Measurements from ENCODE around the gene DDX17. TPM values are rescaled to one million over a fixed set of nuclear protein-coding genes. Genes with fewer than 3 reads are reported as not detected.

The DDX17 gene
- total and polyA plus RNA-seq, 8 donors, result 59.5 to 4,611 (median 538) TPM

DNA sequence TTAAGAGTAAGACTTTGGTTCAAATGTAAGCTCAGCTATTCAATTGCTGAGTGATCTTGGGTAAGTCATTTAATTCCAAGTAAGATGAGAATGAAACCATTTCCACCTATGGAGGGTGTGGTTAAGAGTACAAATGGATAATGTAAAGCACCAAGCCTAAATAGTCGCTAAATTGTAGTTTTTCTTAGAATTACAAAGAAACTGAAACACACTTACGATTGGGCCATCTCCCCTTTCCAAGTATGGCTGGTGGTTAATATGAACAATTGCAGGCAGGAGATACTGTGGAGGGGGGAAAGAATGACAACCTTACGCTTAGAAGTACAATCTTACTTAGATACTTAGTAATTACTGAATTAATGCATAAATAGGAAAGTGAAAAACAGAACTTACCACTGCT, 8.2 kb downstream of the DDX17 start:
- no peak for DNase-seq
- WGBS, 5 donors, result 76 to 86% (median 80%) methylated on average over 3 of the region's 3 CpGs
- H3K36me3 ChIP-seq, result peaks cover 75 to 100% (median 93%) of the 10 kb centered on the region in 4 donors

DNA sequence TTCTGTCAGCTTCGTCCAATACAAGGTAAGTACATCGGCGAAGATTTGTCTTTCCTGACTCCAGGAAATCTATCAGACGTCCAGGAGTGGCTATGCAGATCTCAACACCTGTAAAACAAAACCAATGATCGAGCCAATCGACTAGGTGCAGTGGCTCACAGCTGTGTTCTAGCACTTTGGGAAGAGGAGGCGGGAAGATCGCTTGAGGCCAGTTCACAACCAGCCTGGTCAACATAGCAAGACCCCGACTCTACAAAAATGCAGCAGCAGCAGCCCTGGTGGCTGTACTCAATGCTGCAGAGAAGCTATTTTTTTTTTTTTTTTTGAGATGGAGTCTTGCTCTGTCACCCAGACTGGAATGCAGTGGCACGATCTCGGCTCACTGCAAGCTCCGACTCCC, 11.2 kb downstream of the DDX17 start:
- intact Hi-C loops (cut with DNase I; ENCODE audit: low total_unique reads), result no loop called here
- H3K9me3 ChIP-seq, result no peaks in the 10 kb centered on the region
- peaks cover 93 to 100% (median 100%) of the 10 kb centered on the region in 4 donors for H3K36me3 ChIP-seq
- peaks cover 14 to 86% (median 38%) of the 10 kb centered on the region in 4 donors for H3K4me1 ChIP-seq
- TF ChIP-seq POLR2A (IDR thresholded peaks at IDR 0.05) (no peak), POLR2AphosphoS5 (IDR thresholded peaks at IDR 0.05) (no peak), EP300 (IDR thresholded peaks at IDR 0.05) (no peak)
- TF ChIP-seq, protein P1, sequence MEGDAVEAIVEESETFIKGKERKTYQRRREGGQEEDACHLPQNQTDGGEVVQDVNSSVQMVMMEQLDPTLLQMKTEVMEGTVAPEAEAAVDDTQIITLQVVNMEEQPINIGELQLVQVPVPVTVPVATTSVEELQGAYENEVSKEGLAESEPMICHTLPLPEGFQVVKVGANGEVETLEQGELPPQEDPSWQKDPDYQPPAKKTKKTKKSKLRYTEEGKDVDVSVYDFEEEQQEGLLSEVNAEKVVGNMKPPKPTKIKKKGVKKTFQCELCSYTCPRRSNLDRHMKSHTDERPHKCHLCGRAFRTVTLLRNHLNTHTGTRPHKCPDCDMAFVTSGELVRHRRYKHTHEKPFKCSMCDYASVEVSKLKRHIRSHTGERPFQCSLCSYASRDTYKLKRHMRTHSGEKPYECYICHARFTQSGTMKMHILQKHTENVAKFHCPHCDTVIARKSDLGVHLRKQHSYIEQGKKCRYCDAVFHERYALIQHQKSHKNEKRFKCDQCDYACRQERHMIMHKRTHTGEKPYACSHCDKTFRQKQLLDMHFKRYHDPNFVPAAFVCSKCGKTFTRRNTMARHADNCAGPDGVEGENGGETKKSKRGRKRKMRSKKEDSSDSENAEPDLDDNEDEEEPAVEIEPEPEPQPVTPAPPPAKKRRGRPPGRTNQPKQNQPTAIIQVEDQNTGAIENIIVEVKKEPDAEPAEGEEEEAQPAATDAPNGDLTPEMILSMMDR (IDR thresholded peaks at IDR 0.05), result no peak
- no peak for DNase-seq
- H3K4me3 ChIP-seq, result no peak overlapping the region
- H3K27ac ChIP-seq, result no peak overlapping the region
- 88 to 95% (median 90%) methylated on average over 12 of the region's 12 CpGs for WGBS, 5 donors
- no peaks in the 10 kb centered on the region for H3K27me3 ChIP-seq

More for the DNA sequence above, 8.2 kb downstream of the DDX17 start:
- no peak for TF ChIP-seq POLR2AphosphoS5 (IDR thresholded peaks at IDR 0.05)
- no peak overlapping the region for H3K27ac ChIP-seq
- intact Hi-C loops (cut with DNase I; ENCODE audit: low total_unique reads), result no loop called here
- no peaks in the 10 kb centered on the region for H3K9me3 ChIP-seq
- peaks cover 8 to 83% (median 46%) of the 10 kb centered on the region in 4 donors for H3K4me1 ChIP-seq
- no peak overlapping the region for H3K4me3 ChIP-seq
- no peaks in the 10 kb centered on the region for H3K27me3 ChIP-seq

DNA sequence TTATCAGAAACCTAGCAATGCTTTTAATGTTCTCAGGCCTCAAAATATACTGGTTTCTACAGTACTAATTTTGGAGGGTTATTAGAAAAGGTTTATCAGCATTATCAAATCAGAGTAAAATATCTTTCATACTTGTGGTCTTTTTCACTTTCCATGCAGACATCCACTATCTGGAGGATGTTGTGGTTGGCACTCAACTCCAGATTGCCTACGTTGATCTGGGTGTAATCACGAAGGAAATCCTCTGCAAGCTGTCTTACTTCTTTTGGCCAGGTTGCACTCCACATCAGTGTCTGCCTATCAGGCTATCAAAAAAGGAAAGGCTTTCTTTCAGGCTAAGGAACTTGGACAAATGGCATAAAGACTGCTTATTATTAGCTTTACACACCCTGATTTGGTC, 11.6 kb downstream of the DDX17 start:
- Histone ChIP-seq H3K27me3 (no peaks in the 10 kb centered on the region), H3K9me3 (no peaks in the 10 kb centered on the region), H3K27ac (no peak overlapping the region), H3K36me3 (peaks cover 93 to 100% (median 100%) of the 10 kb centered on the region in 4 donors), H3K4me1 (peaks cover 14 to 84% (median 38%) of the 10 kb centered on the region in 4 donors), H3K4me3 (no peak overlapping the region)
- TF ChIP-seq POLR2AphosphoS5 (IDR thresholded peaks at IDR 0.05) (no peak), EP300 (IDR thresholded peaks at IDR 0.05) (no peak), POLR2A (IDR thresholded peaks at IDR 0.05) (no peak)
- TF ChIP-seq, protein P1 (IDR thresholded peaks at IDR 0.05), result no peak
- WGBS, 5 donors, result 24 to 50% (median 38%) methylated on average over 2 of the region's 2 CpGs
- DNase-seq, result no peak
- intact Hi-C loops (cut with DNase I; ENCODE audit: low total_unique reads), result no loop called here

DNA sequence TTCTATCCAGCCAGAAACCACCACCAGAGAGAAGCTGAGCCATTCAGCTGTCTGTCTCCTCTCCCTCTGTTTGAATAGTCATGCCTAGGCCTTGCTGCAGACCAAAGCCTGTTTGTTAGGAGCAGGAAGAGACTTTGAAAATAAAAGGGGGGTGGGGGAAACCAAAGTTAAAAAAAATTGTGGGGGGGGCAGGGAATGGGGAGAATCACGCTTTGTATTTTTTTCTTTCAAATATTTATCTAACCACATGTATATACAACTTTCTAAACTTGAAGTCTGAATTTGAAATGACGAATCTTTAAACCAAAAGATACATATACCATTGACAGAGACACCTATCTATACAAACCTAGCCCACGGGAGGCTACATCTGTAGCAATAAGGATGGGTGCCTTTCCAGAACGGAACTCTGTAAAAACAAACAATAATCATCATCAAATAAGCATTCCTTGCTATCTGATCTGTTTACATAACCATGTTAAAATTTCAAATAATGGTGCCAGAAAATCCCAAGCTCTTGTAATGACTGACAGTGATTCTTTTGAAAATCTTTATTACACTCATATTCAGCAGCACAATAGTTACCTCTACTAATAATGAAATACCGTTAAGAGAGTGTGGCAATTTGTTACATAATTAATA, 14.3 kb downstream of the DDX17 start:
- no peaks in the 10 kb centered on the region for H3K9me3 ChIP-seq
- TF ChIP-seq POLR2A (IDR thresholded peaks at IDR 0.05) (no peak), POLR2AphosphoS5 (IDR thresholded peaks at IDR 0.05) (no peak), EP300 (IDR thresholded peaks at IDR 0.05) (no peak)
- TF ChIP-seq, protein P1 (IDR thresholded peaks at IDR 0.05), result no peak
- peaks cover 93 to 100% (median 100%) of the 10 kb centered on the region in 4 donors for H3K36me3 ChIP-seq
- H3K27me3 ChIP-seq, result no peaks in the 10 kb centered on the region
- intact Hi-C loops (cut with DNase I; ENCODE audit: low total_unique reads), result no loop called here
- WGBS, 5 donors, result 38 to 51% (median 44%) methylated on average over 5 of the region's 5 CpGs
- H3K4me3 ChIP-seq, result no peak overlapping the region
- peaks cover 5 to 83% (median 38%) of the 10 kb centered on the region in 4 donors for H3K4me1 ChIP-seq
- DNase-seq, result no peak
- peak overlapping the region in 4 of 5 donors; percentile 48 to 72 (median 65) for H3K27ac ChIP-seq

DNA sequence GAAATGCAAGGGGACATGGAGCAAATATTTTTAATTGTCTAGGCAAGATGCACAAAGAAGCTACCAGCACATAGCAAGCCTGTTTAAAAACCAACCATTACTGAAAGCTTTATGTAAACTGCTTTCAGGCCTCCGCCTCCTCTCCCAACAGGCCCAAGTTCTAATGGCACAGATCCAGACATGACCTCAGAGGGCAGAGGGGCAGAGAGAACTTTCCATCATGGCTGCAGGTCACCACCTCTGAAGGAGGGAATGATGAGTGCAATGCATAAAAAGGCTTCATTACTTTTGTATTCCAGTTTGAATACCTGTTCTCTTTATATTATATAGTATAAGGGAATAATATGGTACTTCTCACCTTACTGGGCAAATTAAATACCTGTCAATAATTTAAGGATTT, 15.2 kb downstream of the DDX17 start:
- no peak for TF ChIP-seq POLR2A (IDR thresholded peaks at IDR 0.05)
- TF ChIP-seq POLR2AphosphoS5 (IDR thresholded peaks at IDR 0.05), result peak in 1 of 3 donors; percentile 74
- H3K36me3 ChIP-seq, result peaks cover 93 to 100% (median 100%) of the 10 kb centered on the region in 4 donors
- H3K27me3 ChIP-seq, result no peaks in the 10 kb centered on the region
- intact Hi-C loops (cut with DNase I; ENCODE audit: low total_unique reads), result no loop called here
- H3K4me3 ChIP-seq, result no peak overlapping the region
- peak overlapping the region in 4 of 5 donors; percentile 48 to 72 (median 65) for H3K27ac ChIP-seq
- DNase-seq, result peak; percentile 77 to 84
- WGBS, 5 donors, result 19 to 41% (median 26%) methylated on average over 1 of the region's 1 CpG
- H3K9me3 ChIP-seq, result no peaks in the 10 kb centered on the region
- peaks cover 5 to 74% (median 36%) of the 10 kb centered on the region in 4 donors for H3K4me1 ChIP-seq
